ENCODE measurements around the gene SRRD.
"Not testable (repeated sequence)": the region's sequence is repeated elsewhere in the genome, so short reads cannot be mapped to it uniquely, and the experiment has no call there.

SRRD gene, protein sequence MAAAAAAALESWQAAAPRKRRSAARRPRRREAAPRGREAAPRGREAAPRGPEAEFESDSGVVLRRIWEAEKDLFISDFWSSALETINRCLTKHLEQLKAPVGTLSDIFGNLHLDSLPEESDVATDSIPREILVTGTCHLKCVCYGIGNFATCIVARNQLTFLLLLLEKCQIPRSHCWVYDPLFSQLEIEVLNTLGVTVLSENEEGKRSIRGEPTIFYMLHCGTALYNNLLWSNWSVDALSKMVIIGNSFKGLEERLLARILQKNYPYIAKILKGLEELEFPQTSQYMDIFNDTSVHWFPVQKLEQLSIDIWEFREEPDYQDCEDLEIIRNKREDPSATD

DNA sequence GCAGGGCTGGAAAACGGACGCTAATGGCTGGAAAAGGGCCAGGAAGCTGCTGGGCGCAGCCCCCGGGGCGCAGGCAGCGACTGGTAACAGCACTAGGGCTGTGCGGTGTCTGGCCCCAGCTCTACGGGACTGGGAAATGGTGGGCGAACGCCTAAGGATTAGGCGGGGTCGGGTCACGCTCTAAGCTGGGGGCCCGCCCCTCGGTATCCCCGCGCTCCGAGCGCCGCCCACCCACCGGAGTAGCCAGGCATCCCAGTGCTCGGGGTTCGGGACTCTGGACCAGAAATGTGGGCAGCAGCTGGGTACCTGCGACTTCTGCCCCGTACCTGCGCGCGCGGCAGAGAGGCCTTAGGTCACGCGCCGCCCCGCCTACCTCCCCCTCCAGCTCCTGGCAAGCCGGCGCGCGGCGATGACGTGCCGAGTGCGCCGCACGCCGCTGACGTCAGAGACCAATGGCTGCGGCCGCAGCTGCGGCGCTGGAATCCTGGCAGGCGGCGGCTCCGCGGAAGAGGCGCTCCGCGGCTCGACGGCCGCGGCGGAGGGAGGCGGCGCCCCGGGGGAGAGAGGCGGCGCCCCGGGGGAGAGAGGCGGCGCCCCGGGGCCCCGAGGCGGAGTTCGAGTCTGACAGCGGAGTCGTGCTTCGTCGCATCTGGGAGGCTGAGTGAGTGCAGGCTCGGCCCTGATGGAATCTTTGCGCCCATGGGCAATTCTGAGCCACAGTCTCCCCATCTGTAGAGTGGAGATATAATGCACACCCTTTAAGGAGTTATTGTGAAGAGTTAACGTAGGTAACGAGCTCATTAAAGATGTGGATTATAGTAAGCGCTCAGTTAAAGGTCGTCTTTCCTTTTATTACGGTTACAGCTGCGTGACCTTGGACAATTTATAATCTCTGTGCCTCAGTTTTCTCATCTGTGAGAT is at the start of gene SRRD, which contains the start of gene HPS4:
SRRD (plus strand) TSS at position 439 of the 921 bp plus-strand sequence; CDS start at position 453, 14 bp downstream.
HPS4 (minus strand) TSS at position 345 of the 921 bp plus-strand sequence. CDS start 2,021 bp downstream, outside the sequence.
- DNase-seq (ENCODE audit: low read depth in 2 of 2), result peak; percentile 83 to 86

DNA sequence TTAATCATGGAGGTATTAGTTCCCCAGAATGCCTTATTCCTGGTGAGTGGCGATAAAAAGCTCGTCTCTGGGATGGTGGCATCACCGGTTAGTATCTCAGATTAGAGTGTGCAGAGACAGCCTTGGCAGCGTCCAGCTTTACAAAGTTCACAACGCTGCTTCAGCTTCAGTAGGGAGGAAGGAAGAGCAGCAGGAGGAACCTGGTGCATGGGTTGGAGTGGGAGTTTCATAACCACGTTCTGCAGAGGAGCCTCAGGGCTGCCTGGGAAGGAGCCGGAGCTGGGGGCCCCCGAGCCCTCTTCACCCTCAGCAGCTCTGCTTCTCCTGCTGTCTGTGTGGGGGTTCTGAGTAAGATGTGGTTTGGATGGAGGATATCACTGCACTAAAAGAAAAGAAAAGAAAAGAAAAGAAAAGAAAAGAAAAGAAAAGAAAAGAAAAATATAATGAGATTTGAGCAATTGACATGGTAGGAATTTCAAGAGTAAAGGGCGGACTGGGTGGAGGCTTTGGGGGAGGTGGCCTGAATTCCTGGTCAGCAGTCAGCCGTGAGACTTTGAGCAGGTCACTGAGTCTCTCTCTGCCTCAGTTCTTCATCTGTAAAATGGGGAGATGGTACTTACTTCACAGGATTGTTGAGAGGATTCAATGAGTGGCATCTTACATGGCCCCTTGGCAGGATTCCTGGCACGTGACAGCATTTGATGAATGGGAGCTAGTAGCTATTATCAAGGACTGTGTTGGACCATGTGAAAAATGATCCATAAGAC is 48.2 kb upstream of the SRRD start:
- no peak for DNase-seq (ENCODE audit: low read depth in 2 of 2)

DNA sequence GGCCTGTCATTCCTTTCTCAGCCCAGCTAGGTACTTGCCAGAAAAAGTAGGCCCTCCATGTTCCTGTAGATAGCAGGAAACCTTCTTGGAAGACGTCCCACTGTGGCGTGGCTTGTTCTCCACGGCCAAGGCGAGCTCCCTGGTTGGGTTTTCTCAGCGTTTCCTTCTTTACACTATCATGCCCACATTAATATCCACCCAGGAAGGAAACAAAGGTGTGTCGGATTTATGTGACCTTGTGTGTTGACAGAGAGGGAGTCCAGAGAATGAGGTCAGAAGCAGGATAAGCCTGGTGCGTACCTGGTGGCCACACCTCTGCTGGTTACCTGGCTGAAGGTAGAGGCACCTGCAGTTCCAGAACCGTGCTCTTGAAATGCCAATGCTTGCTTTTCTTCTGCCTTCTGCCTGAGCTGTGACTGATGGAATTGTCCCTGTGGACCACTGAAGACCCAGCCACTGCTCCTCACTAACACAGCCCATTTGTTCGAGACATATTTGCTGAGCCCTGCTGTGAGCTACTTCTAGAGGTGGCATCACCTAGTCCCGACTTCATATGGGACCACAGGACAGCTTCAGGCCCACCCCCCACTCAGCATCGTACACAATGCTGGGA is 46.7 kb upstream of the SRRD start:
- no peak for DNase-seq (ENCODE audit: low read depth in 2 of 2)

DNA sequence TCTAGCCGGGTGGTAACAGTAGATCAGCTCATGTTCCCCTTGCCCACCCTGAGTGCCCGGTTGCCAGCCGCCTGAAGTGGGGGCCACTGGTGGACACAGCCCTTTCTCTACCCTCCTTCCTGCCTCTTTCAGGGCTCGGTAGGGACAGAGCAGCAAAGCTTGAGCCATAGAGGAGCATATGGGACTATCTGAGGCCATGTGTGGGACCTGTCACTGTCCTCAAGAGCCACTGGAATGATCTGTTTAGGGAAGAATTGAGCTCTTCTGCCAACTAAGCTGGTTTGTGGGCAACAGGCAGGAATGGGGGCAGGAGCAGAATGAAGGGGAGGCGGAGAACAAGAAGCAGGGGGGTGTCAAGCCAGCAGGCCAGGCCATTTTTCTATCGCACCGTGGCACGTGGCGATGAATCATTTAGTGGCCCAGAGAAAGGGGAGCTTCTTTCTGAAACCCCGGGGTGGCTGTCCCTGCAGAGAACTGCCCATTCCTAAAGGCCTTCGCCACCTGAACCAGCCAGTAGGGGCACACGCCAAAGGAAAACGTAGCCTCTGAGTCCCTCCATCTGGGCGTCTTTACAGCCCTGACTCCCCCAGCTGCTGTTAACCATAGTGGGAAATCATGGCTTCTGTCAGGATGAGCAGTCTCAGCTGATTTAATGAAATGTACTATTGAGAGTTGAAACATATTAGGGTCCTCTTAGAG is 45.8 kb upstream of the SRRD start:
- no peak for DNase-seq (ENCODE audit: low read depth in 2 of 2)

DNA sequence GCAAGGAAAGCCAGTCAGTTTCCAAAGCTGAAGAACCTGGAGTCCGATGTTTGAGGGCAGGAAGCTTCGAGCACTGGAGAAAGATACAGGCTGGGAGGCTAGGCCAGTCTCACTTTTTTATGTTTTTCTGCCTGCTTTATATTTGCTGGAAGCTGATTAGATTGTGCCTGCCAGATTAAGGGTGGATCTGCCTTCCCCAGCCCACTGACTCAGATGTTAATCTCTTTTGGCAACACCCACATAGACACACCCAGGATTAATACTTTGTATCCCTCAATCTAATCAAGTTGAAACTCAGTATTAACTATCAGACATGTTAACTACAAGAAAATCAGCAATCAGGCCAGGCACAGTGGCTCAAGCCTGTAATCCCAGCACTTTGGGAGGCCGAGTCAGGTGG is 44.9 kb upstream of the SRRD start:
- not testable (repeated sequence) for DNase-seq (ENCODE audit: low read depth in 2 of 2)

DNA sequence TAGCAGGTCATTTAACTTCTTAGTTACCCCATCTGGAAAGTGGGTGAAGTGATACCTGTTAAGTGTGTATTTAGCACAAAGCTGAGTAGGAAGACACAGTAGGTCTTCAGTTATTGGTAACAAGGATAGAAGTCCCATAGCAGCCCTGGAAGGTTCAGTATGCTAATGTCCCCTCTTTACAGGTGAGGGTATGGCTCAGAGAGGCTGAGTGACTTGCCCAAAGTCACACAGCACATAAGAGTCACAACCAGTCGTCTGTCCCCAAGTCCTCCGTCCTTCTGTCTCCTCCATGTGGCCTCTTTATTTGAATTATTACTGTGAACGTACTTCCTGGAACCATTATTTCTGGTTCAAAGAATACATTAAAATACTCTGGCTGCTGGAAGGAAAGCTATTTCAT is 44.1 kb upstream of the SRRD start:
- no peak for DNase-seq (ENCODE audit: low read depth in 2 of 2)

DNA sequence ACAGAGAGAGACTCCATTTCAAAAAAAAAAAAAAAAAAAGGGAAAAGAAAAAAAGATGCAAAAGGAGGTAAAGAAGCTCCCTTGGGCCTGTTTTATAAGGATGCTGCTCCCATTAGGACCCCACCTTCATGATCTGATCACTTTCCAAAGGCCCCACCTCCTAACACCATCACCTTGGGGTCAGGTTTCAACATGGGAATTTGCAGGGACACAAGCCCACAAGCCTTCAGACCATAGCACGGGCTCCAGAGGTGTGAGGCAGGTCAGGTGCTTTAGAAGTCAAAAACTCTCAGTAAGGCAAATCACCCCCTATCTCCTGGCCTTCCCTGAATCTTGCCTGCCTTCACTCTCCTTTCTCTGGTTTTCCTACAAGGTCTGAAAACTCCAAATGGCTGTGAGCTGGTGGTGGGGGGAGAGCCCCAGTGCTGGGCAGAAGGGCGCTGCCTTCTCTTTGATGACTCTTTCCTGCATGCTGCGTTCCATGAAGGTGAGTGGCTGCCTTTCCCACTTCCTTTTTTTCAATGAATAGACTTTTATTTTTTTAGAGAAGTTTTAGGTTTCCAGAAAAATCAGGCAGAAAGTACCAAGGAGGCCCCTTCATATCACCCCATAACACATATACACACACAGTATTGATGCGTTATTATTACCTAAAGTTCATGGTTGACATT is 41.5 kb upstream of the SRRD start:
- DNase-seq (ENCODE audit: low read depth in 2 of 2), result no peak

DNA sequence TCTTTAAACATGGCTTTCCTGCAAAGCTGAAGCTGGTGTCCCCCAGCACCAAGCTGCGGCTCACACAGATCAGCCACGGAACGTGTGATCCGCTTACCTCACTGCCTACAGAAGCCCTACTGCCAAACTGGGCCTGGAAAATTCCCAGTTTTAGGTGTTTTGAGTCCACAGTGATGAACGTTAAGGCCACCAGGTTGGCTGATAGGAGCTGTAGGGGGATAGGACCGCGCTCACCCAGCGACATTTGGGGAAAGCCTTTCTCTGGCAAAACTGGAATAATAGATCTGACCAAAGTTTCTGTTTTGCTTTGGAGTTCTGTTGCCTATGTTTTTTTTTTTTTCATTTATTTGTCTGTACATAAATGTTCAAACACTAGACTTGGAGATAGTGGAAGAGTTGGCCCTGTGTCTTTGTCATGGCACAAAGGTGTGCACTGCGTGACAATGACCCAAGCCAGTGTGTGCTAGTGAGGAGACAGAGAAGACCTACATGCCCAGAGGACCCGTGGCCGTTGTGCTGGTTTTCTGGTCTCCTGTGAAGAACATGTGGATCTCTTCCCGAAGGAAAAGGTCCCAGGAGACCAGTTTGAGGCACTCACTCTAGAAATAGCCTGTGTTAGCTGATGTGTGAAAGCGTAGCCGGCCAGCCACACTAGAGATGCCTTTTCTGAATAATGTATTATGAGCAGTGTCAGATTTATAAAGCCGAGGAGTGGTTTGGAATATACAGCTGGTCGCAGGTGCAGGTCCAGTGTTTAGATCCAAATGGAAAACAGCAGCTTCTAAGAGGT is 39.6 kb upstream of the SRRD start:
- DNase-seq (ENCODE audit: low read depth in 2 of 2), result no peak

DNA sequence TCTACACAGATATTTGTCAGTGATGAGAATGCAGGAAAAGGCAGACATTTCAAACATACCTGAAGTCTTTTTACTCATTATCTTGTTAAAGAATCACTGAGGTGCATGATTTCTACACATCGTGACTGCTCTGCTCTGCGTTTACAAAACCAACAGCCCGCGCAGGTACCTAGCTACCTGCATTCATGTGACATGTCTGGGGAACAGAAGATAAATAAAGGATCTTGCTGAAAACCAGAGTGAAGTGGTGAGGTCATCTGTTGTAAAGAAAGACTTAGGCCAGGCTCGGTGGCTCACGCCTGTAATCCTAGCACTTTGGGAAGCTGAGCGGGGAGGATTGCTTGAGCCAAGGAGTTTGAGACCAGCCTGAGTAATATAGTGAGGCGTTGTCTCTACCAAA is 38.9 kb upstream of the SRRD start:
- no peak for DNase-seq (ENCODE audit: low read depth in 2 of 2)

DNA sequence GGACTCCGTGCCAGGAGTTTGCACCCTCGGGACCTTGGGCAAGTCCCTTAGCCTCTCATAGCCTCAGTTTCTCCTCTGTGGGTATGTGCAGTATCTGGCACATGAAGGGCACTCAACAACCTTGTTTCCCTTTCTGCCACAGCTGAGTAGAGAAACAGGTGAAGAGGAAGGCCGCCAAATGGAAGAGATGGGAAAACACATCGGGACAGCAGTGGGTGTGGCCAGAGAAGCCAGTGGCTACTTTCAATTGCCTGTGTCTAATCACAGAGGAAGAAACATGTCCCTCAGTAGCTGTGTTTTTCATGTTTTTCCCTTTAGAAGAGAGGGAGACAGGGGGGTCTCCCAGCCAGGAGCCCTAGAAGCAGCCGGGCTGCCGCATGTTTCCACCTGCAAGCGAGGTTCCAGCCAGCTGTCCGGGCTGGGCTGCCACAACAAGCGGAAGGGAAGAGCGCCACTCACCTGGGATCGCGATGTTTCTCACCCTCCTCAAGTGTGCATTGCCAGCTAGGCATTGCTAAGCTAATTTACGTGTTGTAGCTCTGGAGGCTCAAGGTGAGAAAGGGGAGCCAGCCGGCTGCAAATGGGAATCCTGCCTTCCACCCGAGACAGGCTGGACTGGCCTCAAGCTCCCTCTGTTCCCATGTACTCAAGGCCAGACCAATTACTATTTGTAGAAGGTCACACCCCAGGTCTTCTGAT is 38.0 kb upstream of the SRRD start:
- DNase-seq (ENCODE audit: low read depth in 2 of 2), result no peak

DNA sequence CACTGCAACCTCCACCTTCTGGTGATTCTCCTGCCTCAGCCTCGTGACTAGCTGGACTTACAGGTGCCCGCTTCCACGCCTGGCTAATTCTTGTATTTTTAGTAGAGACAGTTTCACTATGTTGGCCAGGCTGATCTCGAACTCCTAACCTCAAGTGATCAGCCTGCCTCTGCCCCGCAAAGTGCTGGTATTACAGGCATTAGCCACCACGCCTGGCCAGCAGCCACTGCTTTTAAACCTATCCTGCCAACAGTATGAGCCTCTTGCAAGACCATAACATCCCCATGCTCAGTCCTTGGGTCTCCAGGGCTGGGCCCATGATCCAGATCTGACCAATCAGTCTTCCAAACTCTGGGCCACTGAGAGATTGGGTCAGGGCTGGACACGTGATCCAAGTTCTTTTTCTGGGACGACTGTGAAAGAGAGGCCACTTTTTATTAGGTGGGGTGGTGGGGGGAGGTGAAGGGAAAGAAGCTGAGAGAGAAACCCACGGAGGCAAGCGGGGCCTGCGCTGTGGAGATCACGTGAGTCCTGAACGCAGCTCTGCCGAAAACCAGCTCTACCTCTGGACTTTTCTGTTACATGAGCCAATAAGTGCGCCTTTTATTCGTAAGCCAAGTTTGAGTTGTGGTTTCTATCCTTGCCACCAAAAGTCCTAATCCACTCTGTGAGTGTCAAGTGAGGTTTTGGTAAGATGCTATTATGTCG is 36.7 kb upstream of the SRRD start:
- no peak for DNase-seq (ENCODE audit: low read depth in 2 of 2)

DNA sequence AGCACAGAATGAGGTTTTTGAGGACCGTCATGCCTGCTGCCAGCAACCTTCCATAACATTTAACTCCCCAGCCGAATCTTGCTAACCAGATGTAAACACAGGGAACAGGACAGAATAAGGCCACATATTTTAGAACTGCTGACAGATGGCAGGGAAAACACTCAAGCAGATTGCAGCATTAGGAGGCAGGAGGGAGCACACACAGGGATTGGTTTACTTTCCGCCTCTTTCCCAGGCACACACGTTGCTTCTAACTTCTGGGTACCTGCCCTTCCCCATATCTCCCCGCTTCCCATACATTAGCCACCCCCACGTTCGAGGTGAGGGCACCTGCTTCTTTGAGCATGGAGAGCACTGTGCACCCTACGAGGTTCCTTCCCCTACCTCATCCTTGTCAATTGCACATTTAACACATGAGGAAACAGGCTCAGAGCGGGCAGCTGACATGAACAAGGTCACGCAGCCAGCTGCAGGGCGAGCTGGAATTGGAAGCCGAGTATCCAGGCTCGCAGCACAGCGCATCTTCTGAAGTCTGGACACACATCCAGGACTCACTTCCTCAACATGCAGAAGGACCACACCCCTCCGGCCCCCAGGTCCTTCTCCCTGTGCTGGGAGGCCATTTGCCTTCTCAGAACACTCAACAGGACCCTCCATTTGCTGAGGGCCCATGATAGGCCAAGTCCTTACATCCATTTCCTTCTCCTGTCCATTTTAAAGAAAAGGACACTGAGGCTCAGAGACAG is 35.9 kb upstream of the SRRD start:
- no peak for DNase-seq (ENCODE audit: low read depth in 2 of 2)

DNA sequence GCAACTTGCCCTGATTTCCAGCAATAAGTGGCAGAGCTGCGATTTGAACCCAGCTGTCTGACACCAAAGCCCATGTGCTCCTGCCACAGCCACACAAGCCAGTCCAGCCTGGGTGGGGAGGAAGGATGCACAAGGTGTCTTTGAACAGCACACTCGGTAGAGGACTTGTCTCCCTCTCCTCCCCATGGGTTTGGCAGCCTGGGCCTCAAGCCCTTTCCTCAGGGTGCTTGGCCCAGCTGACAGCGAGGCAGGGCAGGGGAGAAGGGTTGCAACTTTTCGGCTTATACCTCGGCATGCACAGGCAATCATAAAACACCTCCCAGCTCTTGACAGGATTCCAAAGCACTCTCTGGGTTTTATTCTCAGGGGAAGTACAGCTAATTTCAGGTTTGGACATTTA is 35.3 kb upstream of the SRRD start:
- DNase-seq (ENCODE audit: low read depth in 2 of 2), result no peak

DNA sequence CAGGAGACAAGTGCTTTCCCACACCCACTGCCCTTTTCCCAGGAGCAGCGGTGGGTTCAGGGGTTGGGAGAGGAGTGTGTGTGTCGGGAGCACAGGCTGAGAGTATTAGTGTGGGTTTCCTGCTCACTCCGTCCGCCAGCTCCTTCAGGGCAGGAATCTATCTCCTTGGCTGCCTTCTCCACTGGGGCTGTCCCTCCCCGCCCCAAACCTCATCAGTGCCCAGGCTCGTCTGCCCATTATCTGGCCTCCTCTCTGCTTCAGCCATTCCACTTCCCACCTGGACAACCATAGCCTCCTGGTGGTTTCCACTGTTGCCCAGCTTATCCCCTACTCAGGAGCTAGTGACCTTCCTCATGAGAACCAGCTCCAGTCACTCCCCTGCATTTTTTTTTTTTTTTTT is 34.7 kb upstream of the SRRD start:
- DNase-seq (ENCODE audit: low read depth in 2 of 2), result no peak

DNA sequence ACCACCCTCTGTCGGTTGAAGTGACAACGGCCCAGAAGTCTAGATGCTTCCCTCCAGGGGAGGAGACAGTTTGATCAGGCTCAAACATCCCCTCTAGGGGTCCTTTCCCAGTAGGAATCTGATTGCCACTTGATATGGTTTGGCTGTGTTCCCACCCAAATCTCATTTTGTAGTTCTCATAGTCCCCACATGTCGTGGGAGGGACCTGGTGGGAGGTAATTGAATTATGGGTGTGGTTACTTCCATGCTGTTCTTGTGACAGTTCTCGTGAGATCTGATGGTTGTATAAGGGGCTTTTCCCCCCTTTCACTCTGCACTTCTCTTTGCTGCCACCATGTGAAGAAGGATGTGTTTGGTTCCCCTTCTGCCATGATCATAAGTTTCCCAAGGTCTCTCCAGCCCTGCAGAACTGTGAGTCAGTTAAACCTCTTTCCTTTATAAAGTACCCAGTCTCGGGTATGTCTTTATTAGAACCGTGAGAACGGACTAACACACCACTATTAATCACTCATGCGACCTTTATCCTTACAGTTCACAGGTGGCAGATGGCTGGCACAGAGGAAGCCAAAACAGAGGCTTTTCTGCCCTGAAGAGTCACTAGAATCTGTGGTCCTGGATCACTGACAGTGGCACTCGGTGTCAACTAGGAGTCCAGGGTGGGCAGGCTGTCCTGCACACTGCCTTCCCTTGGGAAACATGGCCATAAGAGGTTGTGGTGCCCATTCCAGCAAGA is 33.1 kb upstream of the SRRD start:
- DNase-seq (ENCODE audit: low read depth in 2 of 2), result no peak

DNA sequence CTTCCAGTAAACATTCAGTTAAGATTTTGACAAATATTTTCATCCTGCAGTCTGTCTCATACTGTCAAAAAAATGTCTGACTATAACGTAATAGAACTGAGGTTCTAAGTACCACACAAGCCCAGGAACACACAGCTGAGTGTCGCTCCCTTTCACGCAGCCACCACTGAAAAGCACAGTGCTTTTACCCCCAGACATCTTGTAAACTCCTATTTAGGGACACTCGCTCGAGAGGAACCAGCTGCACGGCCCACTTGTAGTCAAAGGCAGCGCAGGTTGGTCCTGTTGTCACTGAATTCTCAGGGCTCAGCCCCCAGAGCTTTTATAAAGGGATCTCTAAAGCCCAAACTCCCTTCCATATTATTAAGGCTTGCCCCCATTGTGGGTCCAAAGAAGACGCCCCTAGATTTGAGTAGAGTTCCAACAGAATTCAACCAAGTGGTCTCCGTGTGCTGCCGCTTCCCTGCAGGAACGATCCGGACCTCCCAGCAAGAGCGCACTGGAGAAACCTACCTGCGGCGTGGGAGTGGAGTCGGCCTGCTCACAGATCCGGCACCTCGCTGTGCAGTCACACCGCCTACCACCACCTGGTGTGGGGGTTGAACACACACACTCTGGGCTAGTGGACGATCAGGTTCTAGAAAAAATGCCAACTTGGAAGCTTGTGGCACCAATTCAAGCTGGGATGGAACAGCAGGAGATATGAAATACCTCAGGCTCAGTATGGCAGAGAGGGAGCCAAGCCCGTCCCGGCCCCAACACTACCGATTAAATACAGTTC is 31.3 kb upstream of the SRRD start:
- no peak for DNase-seq (ENCODE audit: low read depth in 2 of 2)
